OCI-LY1 (cell line): ENCODE data around the gene KCNK3.

Experiments
- H2AFZ ChIP-seq: fragments of 200-600 bp; sonication (generic), shearing (Covaris generic); 2 replicates; pipeline ENCODE4 v1.6.0; 2014; ENCODE audit warnings: antibody characterized with exemption, mild to moderate bottlenecking, low read length
- H3F3A ChIP-seq: fragments of 200-600 bp; sonication (generic), shearing (Covaris generic); 2 replicates; pipeline ENCODE4 v1.6.0; 2014; ENCODE audit warnings: mild to moderate bottlenecking, antibody characterized with exemption, low read length, moderate library complexity; ENCODE audit not compliant: insufficient read depth
- H3K27ac ChIP-seq: fragments of 200-600 bp; sonication (generic); 2 replicates; pipeline ENCODE4 v1.5.1; 2014; ENCODE audit warnings: low read length, mixed run types, mild to moderate bottlenecking, low read depth; ENCODE audit not compliant: poor library complexity, severe bottlenecking
- H3K27me3 ChIP-seq: fragments of 200-600 bp; sonication (generic); 2 replicates; pipeline ENCODE4 v1.6.0; 2014; ENCODE audit warnings: antibody characterized with exemption, mild to moderate bottlenecking, low read length, moderate library complexity; ENCODE audit not compliant: insufficient read depth
- H3K36me3 ChIP-seq: fragments of 200-600 bp; sonication (generic); 2 replicates; pipeline ENCODE4 v1.6.1; 2014; ENCODE audit warnings: mild to moderate bottlenecking, antibody characterized with exemption, low read length, moderate library complexity, mixed read lengths; ENCODE audit not compliant: insufficient read depth
- H3K4me1 ChIP-seq: fragments of 200-600 bp; sonication (generic); 2 replicates; pipeline ENCODE4 v1.5.1; 2014; ENCODE audit warnings: mild to moderate bottlenecking, low read length, moderate library complexity; ENCODE audit not compliant: insufficient read depth, severe bottlenecking
- H3K4me2 ChIP-seq: fragments of 200-600 bp; sonication (generic), shearing (Covaris generic); 2 replicates; pipeline ENCODE4 v1.6.1; 2014; ENCODE audit warnings: low read length
- H3K4me3 ChIP-seq: fragments of 200-600 bp; sonication (generic); 2 replicates; pipeline ENCODE4 v1.5.1; 2014; ENCODE audit warnings: low read length, low read depth, mild to moderate bottlenecking, mixed read lengths; ENCODE audit not compliant: poor library complexity, severe bottlenecking
- H3K79me2 ChIP-seq: fragments of 200-600 bp; shearing (Covaris generic); 2 replicates; pipeline ENCODE4 v1.6.1; 2016; ENCODE audit warnings: mixed run types, low read length, mixed read lengths; ENCODE audit not compliant: insufficient read depth
- H3K9ac ChIP-seq: fragments of 200-600 bp; sonication (generic), shearing (Covaris generic); 2 replicates; pipeline ENCODE4 v1.6.1; 2014; ENCODE audit warnings: mild to moderate bottlenecking, low read length, mixed read lengths
- H3K9me2 ChIP-seq: fragments of 200-600 bp; sonication (generic), shearing (Covaris generic); 2 replicates; pipeline ENCODE4 v1.6.1; 2014; ENCODE audit warnings: low read depth, mild to moderate bottlenecking, low read length, mixed read lengths
- H3K9me3 ChIP-seq: fragments of 200-600 bp; shearing (Covaris generic); 2 replicates; pipeline ENCODE4 v1.6.1; 2014; ENCODE audit warnings: low read length, mixed read lengths
- H4K20me1 ChIP-seq: fragments of 200-600 bp; sonication (generic), shearing (Covaris generic); 2 replicates; pipeline ENCODE4 v1.6.0; 2016; ENCODE audit warnings: mild to moderate bottlenecking, low read length; ENCODE audit not compliant: insufficient read depth
- CTCF ChIP-seq: fragments of 200-600 bp; sonication (generic), shearing (Covaris generic); IDR thresholded peaks from 2 replicates; pipeline ENCODE4 v1.5.1; 2017; ENCODE audit warnings: mild to moderate bottlenecking, antibody characterized with exemption, low read length, moderate library complexity, mixed read lengths
- EZH2 ChIP-seq: fragments of 200-600 bp; sonication (generic), shearing (Covaris generic); IDR thresholded peaks from 2 replicates; pipeline ENCODE4 v1.8.0; 2017; ENCODE audit warnings: borderline replicate concordance, mixed run types, mild to moderate bottlenecking, antibody characterized with exemption, low read length, moderate library complexity, mixed read lengths

The KCNK3 gene

GRCh38 chr2:26716769-26717168, 24.2 kb downstream of the KCNK3 start:
- TF ChIP-seq EZH2 (no peak), CTCF (no peak)
- H3K9me2 ChIP-seq: no peaks in the 10 kb centered on the region
- H3K4me1 ChIP-seq: no peaks in the 10 kb centered on the region
- H3K79me2 ChIP-seq: no peaks in the 10 kb centered on the region
- no peak overlapping the region for H2AFZ ChIP-seq
- H3K27me3 ChIP-seq: 0 out of 2 replicates have a peak, but pooled peaks cover 5% of the 10 kb centered on the region
- no peak overlapping the region for H3K4me3 ChIP-seq
- no peak overlapping the region for H3K9ac ChIP-seq
- H3K27ac ChIP-seq: no peak overlapping the region
- no peaks in the 10 kb centered on the region for H3K36me3 ChIP-seq
- no peaks in the 10 kb centered on the region for H3K9me3 ChIP-seq
- H4K20me1 ChIP-seq: no peaks in the 10 kb centered on the region
- no peaks in the 10 kb centered on the region for H3F3A ChIP-seq
- no peak overlapping the region for H3K4me2 ChIP-seq

DNA sequence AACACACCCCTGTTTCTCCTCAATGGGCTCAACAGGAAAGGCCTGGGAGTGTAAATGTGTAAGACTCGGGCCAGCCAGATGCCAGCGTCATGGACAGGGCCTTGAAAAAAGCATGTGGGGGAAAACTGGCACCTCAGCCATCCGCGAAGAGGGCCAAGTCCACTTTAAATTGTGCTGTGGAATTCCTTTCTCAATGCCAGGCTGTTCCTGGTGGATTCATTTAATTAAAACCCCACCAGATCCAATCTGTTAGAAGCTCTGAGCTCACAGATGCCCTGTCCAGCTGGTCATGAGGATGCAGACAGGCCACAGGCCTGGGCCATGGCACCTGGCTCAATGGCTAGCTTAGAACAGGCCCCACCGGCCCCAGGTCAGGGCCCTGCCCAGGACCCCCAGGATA, 24.8 kb downstream of the KCNK3 start:
- Histone ChIP-seq H3K9ac (no peak overlapping the region), H3K79me2 (no peaks in the 10 kb centered on the region), H2AFZ (no peak overlapping the region), H3F3A (no peaks in the 10 kb centered on the region), H3K4me1 (no peaks in the 10 kb centered on the region), H3K4me3 (no peak overlapping the region), H3K36me3 (no peaks in the 10 kb centered on the region), H4K20me1 (no peaks in the 10 kb centered on the region), H3K9me3 (no peaks in the 10 kb centered on the region), H3K4me2 (no peak overlapping the region), H3K27me3 (0 out of 2 replicates have a peak, but pooled peaks cover 1% of the 10 kb centered on the region), H3K9me2 (no peaks in the 10 kb centered on the region), H3K27ac (no peak overlapping the region)
- no peak for TF ChIP-seq EZH2
- no peak for TF ChIP-seq CTCF

- H3K27ac ChIP-seq: no peak overlapping the region
- H3K79me2 ChIP-seq: no peaks in the 10 kb centered on the region
- TF ChIP-seq EZH2 (no peak), CTCF (no peak)
- H3K4me3 ChIP-seq: no peak overlapping the region
- H3K4me2 ChIP-seq: no peak overlapping the region
- H2AFZ ChIP-seq: no peak overlapping the region
- H3K27me3 ChIP-seq: no peaks in the 10 kb centered on the region
- H3K9me3 ChIP-seq: no peaks in the 10 kb centered on the region
- no peaks in the 10 kb centered on the region for H3K9me2 ChIP-seq
- H3K4me1 ChIP-seq: no peaks in the 10 kb centered on the region
- H3K9ac ChIP-seq: no peak overlapping the region
- H4K20me1 ChIP-seq: no peaks in the 10 kb centered on the region
- no peaks in the 10 kb centered on the region for H3F3A ChIP-seq
- no peaks in the 10 kb centered on the region for H3K36me3 ChIP-seq
These were observed 26.6 kb downstream of the KCNK3 start for GRCh38 chr2:26718949-26719686.
